Measurements from ENCODE around the gene HES7. TPM values are rescaled to one million over a fixed set of nuclear protein-coding genes. Genes with fewer than 3 reads are reported as not detected.

The HES7 gene
- 0.63 to 1.6 TPM (median 1.3 TPM) in 5 replicates for total RNA-seq (2022; extraction: Qiagen RNA extraction; ENCODE audit: low read depth)

GRCh38 chr17:8123695-8124349 is at the start of gene HES7:
HES7 (minus strand) TSS chr17:8124106; CDS start chr17:8124084, 22 bp downstream.

GRCh38 chr17:8162233-8162996 is 38.5 kb upstream of the HES7 start, which contains the start of gene VAMP2:
VAMP2 (minus strand) TSS chr17:8162948; CDS start chr17:8162879, 69 bp downstream.

DNA sequence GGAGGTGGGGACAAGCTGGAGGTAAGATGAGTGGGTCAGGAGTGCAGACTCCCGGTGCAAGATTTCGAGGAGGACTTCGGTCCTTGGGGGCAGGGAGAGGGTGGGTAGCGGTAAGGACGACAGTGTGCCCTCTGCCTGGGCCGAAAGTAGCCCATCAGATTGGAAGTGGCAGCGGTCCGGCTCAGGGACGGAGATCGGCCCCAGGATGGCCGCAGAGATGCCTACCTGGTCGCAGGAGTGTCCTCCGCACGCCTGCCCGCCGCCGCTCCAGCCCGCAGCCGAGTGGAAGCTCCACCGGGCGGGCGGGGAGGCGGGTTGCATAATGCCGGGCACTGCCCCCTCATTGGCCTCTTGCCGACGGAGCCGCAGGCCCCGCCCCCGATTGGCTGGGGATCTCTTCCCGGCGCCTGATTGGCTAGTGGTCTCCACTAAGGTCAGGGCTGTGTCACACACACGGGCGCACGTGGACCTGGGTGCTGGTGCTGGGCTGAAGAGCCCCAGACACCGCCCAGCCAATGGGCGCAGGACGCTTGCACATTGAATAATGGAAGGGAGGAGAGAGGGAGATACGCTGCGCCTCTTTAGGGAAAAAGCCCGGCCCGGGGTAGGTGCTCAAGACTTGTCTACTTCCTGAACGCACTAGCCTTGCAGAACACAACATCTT is 28.3 kb upstream of the HES7 start, which contains the start of gene PER1:
Gene PER1, minus strand, starts transcription at position 293 of the 664 bp plus-strand sequence. CDS start 1,698 bp downstream, outside the sequence.

GRCh38 chr17:8117980-8118768 is 5.7 kb downstream of the HES7 start, which contains the start of gene ALOXE3:
ALOXE3 (minus strand) TSS chr17:8118514; CDS start chr17:8117990, 524 bp downstream.

DNA sequence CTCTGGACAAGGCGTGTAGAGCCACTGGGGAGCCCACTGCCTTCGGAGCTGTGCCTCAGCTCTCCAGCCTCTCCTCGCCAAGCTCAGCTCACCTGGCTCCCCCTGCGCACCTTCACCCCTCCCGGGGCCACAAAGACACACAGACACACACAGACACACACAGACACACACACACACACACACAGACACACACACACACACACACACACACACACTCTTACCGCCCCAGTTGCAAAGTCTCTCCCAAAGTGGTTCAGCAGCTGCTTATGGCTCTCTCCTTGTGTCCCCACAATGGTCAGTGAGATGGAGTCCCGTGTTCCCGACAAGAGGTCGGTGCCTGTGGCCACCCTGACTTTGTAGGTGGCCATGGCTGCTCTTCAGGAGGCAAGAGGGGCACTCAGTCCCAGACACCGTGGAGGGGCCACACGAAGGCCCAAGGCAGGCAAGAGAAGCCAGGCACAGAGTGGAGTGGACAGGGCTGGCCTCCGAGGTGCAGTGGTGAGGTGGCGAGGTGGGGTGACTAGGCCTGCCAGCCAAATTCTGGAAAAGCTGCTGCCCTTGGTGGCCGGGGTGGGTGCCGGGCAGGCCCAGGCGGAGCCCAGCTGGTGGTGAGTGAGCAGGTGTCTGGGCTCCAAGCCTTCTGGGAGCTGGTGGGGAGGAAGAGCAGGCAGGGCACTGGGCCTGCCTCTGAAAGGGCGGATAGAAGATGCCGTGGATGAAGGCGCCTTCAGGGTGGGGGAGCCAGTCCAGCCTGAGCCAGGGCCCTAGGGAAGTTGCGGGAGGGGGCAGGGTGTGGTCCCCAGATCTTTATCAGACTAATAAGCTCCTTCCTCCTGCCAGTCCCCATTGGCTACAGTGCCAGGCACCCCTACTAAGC is 36.6 kb downstream of the HES7 start, which contains the start of gene ALOX12B:
Gene ALOX12B, minus strand, starts transcription at position 642 of the 877 bp plus-strand sequence. Its CDS starts 274 bp downstream, at position 368.

Other genes starting within 250 kb of the HES7 start
- gene CHD3, start 235.3 kb downstream of the HES7 start, total RNA-seq (2022; extraction: Qiagen RNA extraction; ENCODE audit: low read depth): 66.5 to 79.7 TPM (median 70.3 TPM) in 5 replicates
- gene RNF227, start 207.8 kb downstream of the HES7 start, total RNA-seq (2022; extraction: Qiagen RNA extraction; ENCODE audit: low read depth): 1.4 to 2.0 TPM (median 1.6 TPM) in 5 replicates
- 1.8 to 3.3 TPM (median 2.4 TPM) in 5 replicates for gene KCNAB3, start 194.2 kb downstream of the HES7 start, total RNA-seq (2022; extraction: Qiagen RNA extraction; ENCODE audit: low read depth)
- 271 to 324 TPM (median 289 TPM) in 5 replicates for gene TRAPPC1, start 192.2 kb downstream of the HES7 start, total RNA-seq (2022; extraction: Qiagen RNA extraction; ENCODE audit: low read depth)
- 37.7 to 45.9 TPM (median 41.4 TPM) in 5 replicates for gene CNTROB, start 191.9 kb downstream of the HES7 start, total RNA-seq (2022; extraction: Qiagen RNA extraction; ENCODE audit: low read depth)
- gene GUCY2D, start 121.5 kb downstream of the HES7 start, total RNA-seq (2022; extraction: Qiagen RNA extraction; ENCODE audit: low read depth): not detected in 5 replicates
- not detected in 5 replicates for gene ALOX15B, start 85.0 kb downstream of the HES7 start, total RNA-seq (2022; extraction: Qiagen RNA extraction; ENCODE audit: low read depth)
- 0.75 to 2.1 TPM (median 1.2 TPM) in 5 replicates for gene ALOX12B, start 36.4 kb downstream of the HES7 start, total RNA-seq (2022; extraction: Qiagen RNA extraction; ENCODE audit: low read depth)
- gene ALOXE3, start 5.6 kb downstream of the HES7 start, total RNA-seq (2022; extraction: Qiagen RNA extraction; ENCODE audit: low read depth): 5.9 to 9.7 TPM (median 6.4 TPM) in 5 replicates
- gene PER1, start 28.3 kb upstream of the HES7 start, total RNA-seq (2022; extraction: Qiagen RNA extraction; ENCODE audit: low read depth): 4.0 to 6.3 TPM (median 4.6 TPM) in 5 replicates
- gene VAMP2, start 38.8 kb upstream of the HES7 start, total RNA-seq (2022; extraction: Qiagen RNA extraction; ENCODE audit: low read depth): 21.5 to 27.7 TPM (median 25.6 TPM) in 5 replicates
- gene TMEM107, start 52.3 kb upstream of the HES7 start, total RNA-seq (2022; extraction: Qiagen RNA extraction; ENCODE audit: low read depth): 16.2 to 19.5 TPM (median 18.8 TPM) in 5 replicates
- gene BORCS6, start 66.1 kb upstream of the HES7 start, total RNA-seq (2022; extraction: Qiagen RNA extraction; ENCODE audit: low read depth): 5.3 to 8.3 TPM (median 6.8 TPM) in 5 replicates
- 151 to 173 TPM (median 157 TPM) in 5 replicates for gene AURKB, start 86.5 kb upstream of the HES7 start, total RNA-seq (2022; extraction: Qiagen RNA extraction; ENCODE audit: low read depth)
- 8.5 to 17.5 TPM (median 16.0 TPM) in 5 replicates for gene CTC1, start 124.0 kb upstream of the HES7 start, total RNA-seq (2022; extraction: Qiagen RNA extraction; ENCODE audit: low read depth)
- 46.9 to 57.4 TPM (median 54.6 TPM) in 5 replicates for gene PFAS, start 125.2 kb upstream of the HES7 start, total RNA-seq (2022; extraction: Qiagen RNA extraction; ENCODE audit: low read depth)
- gene RANGRF, start 164.6 kb upstream of the HES7 start, total RNA-seq (2022; extraction: Qiagen RNA extraction; ENCODE audit: low read depth): 43.5 to 50.8 TPM (median 48.6 TPM) in 5 replicates
- 5.6 to 7.7 TPM (median 7.2 TPM) in 5 replicates for gene SLC25A35, start 171.3 kb upstream of the HES7 start, total RNA-seq (2022; extraction: Qiagen RNA extraction; ENCODE audit: low read depth)
- gene ARHGEF15, start 186.1 kb upstream of the HES7 start, total RNA-seq (2022; extraction: Qiagen RNA extraction; ENCODE audit: low read depth): 0.06 TPM in 1 of 5 replicates, not detected in the others
- not detected in 5 replicates for gene ODF4, start 215.7 kb upstream of the HES7 start, total RNA-seq (2022; extraction: Qiagen RNA extraction; ENCODE audit: low read depth)

All from A549 treated with DMSO at 1 μM for 4 hours (cell line).